Neuron (in vitro differentiated cells): ENCODE data around the gene FBXW8.
"Not testable (repeated sequence)": the region's sequence is repeated elsewhere in the genome, so short reads cannot be mapped to it uniquely, and the experiment has no call there.

Source experiments
- H2AFZ ChIP-seq: one replicate; pipeline ENCODE4 v1.6.1; 2013; ENCODE audit warnings: low read depth, mild to moderate bottlenecking, inconsistent platforms, low read length, moderate library complexity
- H3K27me3 ChIP-seq: one replicate; pipeline ENCODE4 v1.6.1; 2013; ENCODE audit warnings: low read length; ENCODE audit not compliant: insufficient read depth
- H3K36me3 ChIP-seq: one replicate; pipeline ENCODE4 v1.6.1; 2013; ENCODE audit warnings: low read length; ENCODE audit not compliant: insufficient read depth
- H3K4me1 ChIP-seq: one replicate; pipeline ENCODE4 v1.6.1; 2013; ENCODE audit warnings: low read length; ENCODE audit not compliant: insufficient read depth
- H3K4me3 ChIP-seq: 2 replicates; pipeline ENCODE4 v1.5.1; 2013; ENCODE audit warnings: mild to moderate bottlenecking, low read length, moderate library complexity
- H3K9me3 ChIP-seq: one replicate; pipeline ENCODE4 v1.6.1; 2013; ENCODE audit warnings: low read length

FBXW8 gene

DNA sequence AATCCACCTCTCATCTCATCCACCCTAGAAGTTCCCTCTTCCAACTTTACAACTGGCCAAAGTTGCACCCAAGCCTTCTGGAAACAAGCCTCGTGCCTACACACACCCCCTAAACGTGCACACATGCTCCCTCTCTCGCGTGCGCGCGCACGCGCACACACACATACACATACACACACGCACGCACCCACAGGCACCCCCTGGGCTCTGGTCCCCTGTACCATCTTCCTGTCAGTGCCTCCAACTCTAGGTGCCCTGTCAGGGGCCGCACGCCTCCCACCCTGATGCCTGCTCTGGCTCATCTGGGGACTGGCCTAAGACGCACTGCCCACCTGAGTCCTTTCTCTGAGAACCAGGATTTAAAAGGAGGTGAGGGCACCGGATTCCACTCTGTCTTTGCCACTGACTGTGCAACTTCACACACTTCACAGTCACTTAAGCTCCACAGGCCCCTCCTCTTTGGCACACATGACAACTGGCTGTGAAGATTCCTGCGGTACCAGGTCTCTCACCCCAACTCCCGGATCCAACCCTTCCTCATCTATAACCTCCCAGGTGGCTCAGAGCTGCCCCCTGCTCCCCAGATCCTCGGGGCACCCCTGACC, 142.9 kb downstream of the FBXW8 start:
- Histone ChIP-seq H3K36me3 (no peaks in the 10 kb centered on the region), H3K4me3 (no peak overlapping the region), H3K9me3 (no peaks in the 10 kb centered on the region), H3K4me1 (peaks cover 17% of the 10 kb centered on the region), H3K27me3 (no peaks in the 10 kb centered on the region), H2AFZ (no peak overlapping the region)

DNA sequence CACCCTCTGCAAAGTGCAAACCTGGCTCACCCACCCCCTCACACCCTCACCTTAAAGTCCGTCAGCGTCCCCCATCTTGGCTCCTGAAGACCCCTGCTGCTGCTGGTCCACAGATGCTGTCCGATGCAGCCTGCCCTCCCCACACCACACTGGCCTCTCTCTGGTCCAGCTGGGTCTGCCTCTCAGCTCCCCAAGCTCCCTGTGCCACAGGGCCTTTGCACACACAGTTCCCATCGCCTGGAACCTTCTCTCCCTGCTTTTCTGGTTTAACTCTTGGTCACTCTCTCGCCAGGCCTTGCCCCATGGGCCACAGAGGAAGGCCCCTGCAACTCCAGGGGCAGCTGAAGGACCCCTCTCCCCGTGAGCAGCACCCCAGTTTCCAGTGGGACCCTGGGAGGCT, 143.5 kb downstream of the FBXW8 start:
- Histone ChIP-seq H3K36me3 (no peaks in the 10 kb centered on the region), H3K27me3 (no peaks in the 10 kb centered on the region), H2AFZ (no peak overlapping the region), H3K4me1 (peaks cover 23% of the 10 kb centered on the region), H3K4me3 (no peak overlapping the region), H3K9me3 (no peaks in the 10 kb centered on the region)

GRCh38 chr12:117057626-117058025, 146.9 kb downstream of the FBXW8 start:
- H3K9me3 ChIP-seq, H3K4me3 ChIP-seq, H2AFZ ChIP-seq, H3K36me3 ChIP-seq, H3K27me3 ChIP-seq: not testable (repeated sequence)
- H3K4me1 ChIP-seq, result peaks cover 34% of the 10 kb centered on the region

- Histone ChIP-seq H3K36me3 (no peaks in the 10 kb centered on the region), H3K9me3 (no peaks in the 10 kb centered on the region), H2AFZ (no peak overlapping the region), H3K27me3 (no peaks in the 10 kb centered on the region), H3K4me1 (peaks cover 32% of the 10 kb centered on the region), H3K4me3 (no peak overlapping the region)
Observed at GRCh38 chr12:117058442-117059072, 147.8 kb downstream of the FBXW8 start.

DNA sequence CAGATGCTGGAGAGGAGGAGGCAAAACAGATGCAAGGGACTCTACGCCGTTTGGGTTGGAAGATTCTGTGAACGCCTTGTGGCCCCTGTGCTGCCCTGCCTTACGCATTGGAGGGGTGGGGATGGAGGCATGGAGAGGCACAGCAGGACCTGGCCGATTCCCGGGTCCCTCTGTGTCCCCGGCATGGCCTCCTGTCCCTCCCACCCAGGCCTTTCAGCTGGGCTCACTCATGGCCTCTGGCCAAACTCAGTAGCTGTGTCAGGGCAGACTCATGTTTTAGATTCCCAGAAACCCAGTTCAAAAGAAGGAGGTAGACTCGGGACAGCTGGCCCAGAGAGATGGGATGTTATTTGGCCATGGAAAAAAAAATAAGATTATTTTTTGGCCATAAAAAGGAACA, 148.4 kb downstream of the FBXW8 start:
- H3K4me1 ChIP-seq, result peaks cover 33% of the 10 kb centered on the region
- H3K4me3 ChIP-seq, result no peak overlapping the region
- H3K36me3 ChIP-seq, result no peaks in the 10 kb centered on the region
- no peak overlapping the region for H2AFZ ChIP-seq
- no peaks in the 10 kb centered on the region for H3K9me3 ChIP-seq
- no peaks in the 10 kb centered on the region for H3K27me3 ChIP-seq

DNA sequence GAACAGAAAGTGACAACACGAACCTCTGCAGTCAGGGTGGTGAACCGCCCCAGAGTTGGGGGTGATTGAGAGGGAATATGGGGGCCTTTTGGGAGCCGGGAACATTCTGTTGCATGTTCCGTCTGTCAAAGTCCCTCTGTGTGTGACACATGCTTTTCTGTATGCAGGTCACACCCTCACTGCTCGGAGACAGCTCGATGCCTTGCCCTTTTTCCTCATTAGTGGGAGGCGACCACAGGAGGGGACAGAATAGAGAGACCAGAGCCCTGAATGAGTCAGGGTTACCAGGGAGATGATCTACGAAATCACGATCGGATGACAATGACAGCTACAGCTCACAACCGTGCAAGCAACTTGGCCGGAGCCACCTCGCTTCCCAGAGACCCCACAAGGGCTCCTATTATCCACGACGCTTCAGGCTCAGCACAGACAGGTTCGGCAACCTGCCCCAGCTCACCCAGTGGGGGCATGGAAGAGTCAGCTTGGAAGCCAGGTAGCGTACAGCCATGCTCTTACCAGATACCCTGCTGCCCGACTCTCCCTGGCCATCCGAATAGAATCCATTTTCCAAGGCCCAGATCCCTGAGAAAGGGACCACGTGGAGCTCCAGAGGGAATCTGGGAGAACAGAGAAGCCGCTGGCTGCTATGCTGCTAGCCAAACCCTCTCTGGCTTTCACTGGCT, 149.6 kb downstream of the FBXW8 start:
- peak overlapping the region; percentile 35 for H3K4me3 ChIP-seq
- H3K9me3 ChIP-seq, result no peaks in the 10 kb centered on the region
- no peaks in the 10 kb centered on the region for H3K27me3 ChIP-seq
- H3K36me3 ChIP-seq, result no peaks in the 10 kb centered on the region
- H3K4me1 ChIP-seq, result peaks cover 33% of the 10 kb centered on the region
- peak overlapping the region; percentile 7 for H2AFZ ChIP-seq

DNA sequence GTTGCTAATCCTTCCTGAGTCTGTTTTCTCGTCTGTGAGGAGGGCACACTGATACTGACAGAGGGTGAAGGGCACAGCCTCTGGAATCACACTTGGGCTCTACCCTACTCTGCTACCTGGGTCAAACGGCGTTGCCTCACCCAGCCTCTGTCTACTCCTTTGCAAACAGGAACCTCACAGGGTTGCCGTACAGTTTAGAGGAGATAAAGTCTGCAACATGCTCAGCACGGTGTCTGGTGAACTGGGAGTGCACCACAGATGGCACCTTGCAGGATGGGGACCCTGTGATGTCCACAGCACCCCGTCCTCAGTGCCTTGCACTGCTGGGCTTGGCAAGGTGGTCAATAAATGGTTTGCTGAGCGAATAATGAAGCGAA, 150.2 kb downstream of the FBXW8 start:
- peak overlapping the region; percentile 7 for H2AFZ ChIP-seq
- no peaks in the 10 kb centered on the region for H3K9me3 ChIP-seq
- no peaks in the 10 kb centered on the region for H3K27me3 ChIP-seq
- H3K36me3 ChIP-seq, result no peaks in the 10 kb centered on the region
- H3K4me1 ChIP-seq, result peaks cover 33% of the 10 kb centered on the region
- peak overlapping the region; percentile 35 for H3K4me3 ChIP-seq

- H3K9me3 ChIP-seq, result no peaks in the 10 kb centered on the region
- H2AFZ ChIP-seq, result no peak overlapping the region
- no peaks in the 10 kb centered on the region for H3K27me3 ChIP-seq
- no peaks in the 10 kb centered on the region for H3K36me3 ChIP-seq
- peaks cover 33% of the 10 kb centered on the region for H3K4me1 ChIP-seq
- no peak overlapping the region for H3K4me3 ChIP-seq
Observed at GRCh38 chr12:117061555-117062079, 150.9 kb downstream of the FBXW8 start.

- Histone ChIP-seq H3K9me3 (no peaks in the 10 kb centered on the region), H3K4me3 (no peak overlapping the region), H2AFZ (no peak overlapping the region), H3K36me3 (no peaks in the 10 kb centered on the region), H3K4me1 (peaks cover 33% of the 10 kb centered on the region), H3K27me3 (no peaks in the 10 kb centered on the region)
Observed at GRCh38 chr12:117063162-117063911, 152.6 kb downstream of the FBXW8 start.

DNA sequence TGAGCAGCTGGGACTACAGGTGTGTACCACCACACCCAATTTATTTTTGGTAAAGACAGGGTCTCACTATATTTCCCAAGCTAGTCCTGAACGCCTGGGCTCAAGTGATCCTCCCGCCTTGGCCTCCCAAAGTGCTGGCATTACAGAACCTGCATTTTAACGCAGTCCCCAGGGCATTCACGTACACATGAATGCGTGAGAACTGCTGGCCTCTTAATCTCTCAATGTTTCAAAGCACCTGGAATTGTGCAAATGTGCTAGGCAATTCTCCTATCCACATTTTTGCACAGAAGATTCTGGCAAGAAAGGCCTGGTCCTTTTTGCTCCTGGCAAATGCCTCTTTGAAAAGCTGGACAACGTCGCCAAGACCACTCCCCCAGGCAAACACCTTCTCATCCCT, 153.3 kb downstream of the FBXW8 start:
- Histone ChIP-seq H2AFZ (no peak overlapping the region), H3K4me1 (peaks cover 29% of the 10 kb centered on the region), H3K27me3 (no peaks in the 10 kb centered on the region), H3K4me3 (no peak overlapping the region), H3K9me3 (no peaks in the 10 kb centered on the region), H3K36me3 (no peaks in the 10 kb centered on the region)

DNA sequence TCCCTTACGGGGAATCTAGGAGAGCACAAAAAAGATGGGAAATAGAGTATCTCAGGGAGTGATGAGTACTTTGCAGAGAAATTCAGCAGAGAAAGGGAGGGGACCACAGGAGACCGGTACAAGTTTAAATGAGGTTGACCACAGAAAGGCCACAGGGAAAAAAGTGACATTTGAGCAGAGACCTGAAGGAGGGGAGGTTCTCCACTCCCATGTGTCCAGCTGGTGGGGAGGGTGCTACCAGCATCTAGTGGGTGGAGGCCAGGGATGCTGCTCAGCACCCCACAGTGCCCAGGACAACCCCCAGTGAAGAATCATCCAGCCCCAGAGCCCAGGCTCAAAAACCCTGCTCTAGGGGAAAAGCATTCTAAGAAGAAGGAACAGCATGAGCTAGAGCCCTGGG, 153.8 kb downstream of the FBXW8 start:
- no peak overlapping the region for H2AFZ ChIP-seq
- peaks cover 24% of the 10 kb centered on the region for H3K4me1 ChIP-seq
- H3K27me3 ChIP-seq, result no peaks in the 10 kb centered on the region
- H3K36me3 ChIP-seq, result no peaks in the 10 kb centered on the region
- H3K4me3 ChIP-seq, result no peak overlapping the region
- no peaks in the 10 kb centered on the region for H3K9me3 ChIP-seq

- Histone ChIP-seq H3K27me3 (no peaks in the 10 kb centered on the region), H3K4me3 (no peak overlapping the region), H3K9me3 (no peaks in the 10 kb centered on the region), H2AFZ (no peak overlapping the region), H3K4me1 (peaks cover 7% of the 10 kb centered on the region), H3K36me3 (no peaks in the 10 kb centered on the region)
Observed at GRCh38 chr12:117067016-117067415, 156.3 kb downstream of the FBXW8 start.

GRCh38 chr12:117067638-117068037, 156.9 kb downstream of the FBXW8 start:
- H3K4me1 ChIP-seq, result peaks cover 7% of the 10 kb centered on the region
- no peaks in the 10 kb centered on the region for H3K36me3 ChIP-seq
- no peak overlapping the region for H3K4me3 ChIP-seq
- no peaks in the 10 kb centered on the region for H3K27me3 ChIP-seq
- H2AFZ ChIP-seq, result no peak overlapping the region
- no peaks in the 10 kb centered on the region for H3K9me3 ChIP-seq
